ENCODE results near the gene WIPF2. TPM values are rescaled to one million over a fixed set of nuclear protein-coding genes. Genes with fewer than 3 reads are reported as not detected.

Gene WIPF2
- polyA plus RNA-seq, 1 donor (not counting 4 experiments of a cell fraction or from before 2014, with no cell fraction given), result 8.5 TPM

GRCh38 chr17:40331743-40332641, 112.9 kb downstream of the WIPF2 start:
- TF ChIP-seq EZH2 (IDR thresholded peaks at IDR 0.05; ENCODE audit: low read length) (no peak), CTCF (optimal IDR thresholded peaks at IDR 0.05 in 1 of 3, IDR thresholded peaks at IDR 0.05 in 1 of 3, conservative IDR thresholded peaks at IDR 0.05 in 1 of 3; ENCODE audit: extremely low read depth in 1 of 3, insufficient read depth in 2 of 3, low read length in 3 of 3) (no peak)
- dilution Hi-C loops (cut with MboI; ENCODE audit: extremely low pct_ligation_motif_present, low sequenced_read_pairs), result no loop called here
- H3K9me1 ChIP-seq (ENCODE audit: control insufficient read depth, extremely low read depth, insufficient read depth, low read length), result peaks cover 2% of the 10 kb centered on the region
- H3K36me3 ChIP-seq (ENCODE audit: control insufficient read depth in 2 of 2, extremely low read depth in 1 of 2, insufficient read depth in 2 of 2, low read length in 2 of 2), result peaks cover 10% of the 10 kb centered on the region in 2 experiments
- FAIRE-seq, result no peak
- H3K4me1 ChIP-seq (ENCODE audit: control insufficient read depth, extremely low read depth, insufficient read depth, low read length), result peaks cover 11% of the 10 kb centered on the region
- H4K20me1 ChIP-seq (ENCODE audit: control insufficient read depth, extremely low read depth, insufficient read depth, low read length), result peaks cover 5% of the 10 kb centered on the region
- no peak overlapping the region for H3K9ac ChIP-seq (ENCODE audit: control insufficient read depth, extremely low read depth, insufficient read depth, low read length)
- H3K4me3 ChIP-seq (ENCODE audit: control insufficient read depth in 2 of 3, extremely low read depth in 1 of 3, insufficient read depth in 2 of 3, low read depth in 1 of 3, low read length in 3 of 3), result no peak overlapping the region
- no peak overlapping the region for H3K4me2 ChIP-seq (ENCODE audit: control insufficient read depth, extremely low read depth, insufficient read depth, low read depth, low read length)
- H3K79me2 ChIP-seq (ENCODE audit: control insufficient read depth, insufficient read depth, low read length), result peaks cover 71% of the 10 kb centered on the region
- no peaks in the 10 kb centered on the region for H3K9me3 ChIP-seq (ENCODE audit: control insufficient read depth, low read depth, low read length)
- H3K27me3 ChIP-seq (ENCODE audit: control insufficient read depth, extremely low read depth, insufficient read depth, low read length), result no peaks in the 10 kb centered on the region
- no peak for DNase-seq (ENCODE audit: low read depth, low spot score)
- no peak overlapping the region for H2AFZ ChIP-seq (ENCODE audit: control insufficient read depth, low read length)
- no peak overlapping the region for H3K27ac ChIP-seq (ENCODE audit: control insufficient read depth, insufficient read depth, low read length)

Small RNAs within 50 kb of the gene (small RNA-seq; reads per million reads assigned to genes)
- gene MIR6867 (ENCODE audit: insufficient read length in 3 of 3, low read depth in 3 of 3, low replicate concordance in 1 of 3), result 0 reads per million in 3 experiments

Other genes with a start within 250 kb of the WIPF2 start
- gene PSMD3, start 238.5 kb upstream of the WIPF2 start, polyA plus RNA-seq, result 97.1 to 169 TPM (median 108 TPM) in 3 replicates
- 0.19 to 0.84 TPM (median 0.76 TPM) in 3 replicates for gene CSF3, start 203.9 kb upstream of the WIPF2 start, polyA plus RNA-seq
- gene MED24, start 164.9 kb upstream of the WIPF2 start, polyA plus RNA-seq, result 45.3 to 77.3 TPM (median 47.2 TPM) in 3 replicates
- 3.3 to 5.9 TPM (median 4.5 TPM) in 3 replicates for gene THRA, start 156.3 kb upstream of the WIPF2 start, polyA plus RNA-seq
- gene NR1D1, start 118.7 kb upstream of the WIPF2 start, polyA plus RNA-seq, result 0.46 to 7.5 TPM (median 1.0 TPM) in 3 replicates
- gene MSL1, start 97.3 kb upstream of the WIPF2 start, polyA plus RNA-seq, result 41.8 to 66.8 TPM (median 56.9 TPM) in 3 replicates
- 17.3 to 32.1 TPM (median 26.9 TPM) in 3 replicates for gene CASC3, start 78.8 kb upstream of the WIPF2 start, polyA plus RNA-seq
- gene RAPGEFL1, start 41.8 kb upstream of the WIPF2 start, polyA plus RNA-seq, result 13.2 to 37.6 TPM (median 21.8 TPM) in 3 replicates
- gene CDC6, start 68.6 kb downstream of the WIPF2 start, polyA plus RNA-seq, result 5.5 to 28.0 TPM (median 26.5 TPM) in 3 replicates
- 1.7 to 6.0 TPM (median 3.8 TPM) in 3 replicates for gene RARA, start 89.9 kb downstream of the WIPF2 start, polyA plus RNA-seq
- gene GJD3, start 145.4 kb downstream of the WIPF2 start, polyA plus RNA-seq, result not detected in 3 replicates
- 5.2 to 45.0 TPM (median 27.1 TPM) in 3 replicates for gene TOP2A, start 198.6 kb downstream of the WIPF2 start, polyA plus RNA-seq
- gene IGFBP4, start 224.1 kb downstream of the WIPF2 start, polyA plus RNA-seq, result 6.0 to 13.8 TPM (median 6.8 TPM) in 3 replicates

All from keratinocyte (primary cell).